ENCODE data around the gene KRTAP10-6.

GRCh38 chr21:44566403-44566802, 25.9 kb downstream of the KRTAP10-6 start:
- TF ChIP-seq CTCF (conservative IDR thresholded peaks at IDR 0.05; ENCODE audit: low read depth, low read length): no peak
- TF ChIP-seq EZH2 (IDR thresholded peaks at IDR 0.05; ENCODE audit: low read length, unreplicated experiment): no peak
- TF ChIP-seq EZH2phosphoT487 (IDR thresholded peaks at IDR 0.05; ENCODE audit: borderline replicate concordance, low read length): no peak

Measured in PC-3 (cell line).